SU-DHL-6 (cell line): ENCODE data around the gene ELMO3.

ENCODE experiments used
- H2AFZ ChIP-seq: fragments of 200-600 bp; sonication (generic); 2 replicates; pipeline ENCODE4 v1.6.1; 2014; ENCODE audit warnings: low read depth, mild to moderate bottlenecking, moderate library complexity, mixed read lengths, antibody characterized with exemption, low read length; ENCODE audit not compliant: severe bottlenecking
- H3F3A ChIP-seq: fragments of 200-600 bp; shearing (Covaris generic); 2 replicates; pipeline ENCODE4 v1.6.0; 2016; ENCODE audit warnings: antibody characterized with exemption, mild to moderate bottlenecking; ENCODE audit not compliant: insufficient read depth
- H3K27ac ChIP-seq: fragments of 200-600 bp; sonication (generic); 2 replicates; pipeline ENCODE4 v1.5.1; 2016; ENCODE audit warnings: low read depth, mild to moderate bottlenecking, low read length, moderate library complexity, mixed read lengths
- H3K27me3 ChIP-seq: fragments of 200-600 bp; sonication (generic), shearing (Covaris generic); 2 replicates; pipeline ENCODE4 v1.6.0; 2014; ENCODE audit warnings: mild to moderate bottlenecking, low read length
- H3K36me3 ChIP-seq: fragments of 200-600 bp; sonication (generic); 2 replicates; pipeline ENCODE4 v1.6.1; 2014; ENCODE audit warnings: mild to moderate bottlenecking, low read length, mixed read lengths
- H3K4me2 ChIP-seq: fragments of 300-600, 200-600 bp; shearing (Covaris generic), sonication (generic); 2 replicates; pipeline ENCODE4 v1.6.0; 2014; ENCODE audit warnings: low read length, low read depth, mild to moderate bottlenecking; ENCODE audit not compliant: poor library complexity, severe bottlenecking
- H3K4me3 ChIP-seq: fragments of 200-600 bp; sonication (generic); 2 replicates; pipeline ENCODE4 v1.5.1; 2014; ENCODE audit warnings: antibody characterized with exemption, low read length, mild to moderate bottlenecking, mixed read lengths; ENCODE audit not compliant: insufficient read depth, poor library complexity, severe bottlenecking
- H3K79me2 ChIP-seq: fragments of 200-600 bp; sonication (generic); 2 replicates; pipeline ENCODE4 v1.6.1; 2014; ENCODE audit warnings: mild to moderate bottlenecking, low read length, moderate library complexity; ENCODE audit not compliant: insufficient read depth
- H3K9ac ChIP-seq: fragments of 200-600 bp; sonication (generic); 2 replicates; pipeline ENCODE4 v1.7.0; 2014; ENCODE audit warnings: mild to moderate bottlenecking, low read length
- H3K9me2 ChIP-seq: fragments of 200-600 bp; sonication (generic); replicated peaks from 2 replicates; pipeline ENCODE4 v1.6.1; 2014; ENCODE audit warnings: low read length; ENCODE audit not compliant: insufficient read depth
- H3K9me3 ChIP-seq: fragments of 200-600 bp; sonication (generic); 2 replicates; pipeline ENCODE4 v1.6.1; 2014; ENCODE audit warnings: low read length, mixed read lengths; ENCODE audit not compliant: insufficient read depth
- H4K20me1 ChIP-seq: fragments of 200-600 bp; sonication (generic); 2 replicates; pipeline ENCODE4 v1.6.1; 2014; ENCODE audit warnings: low read depth, mild to moderate bottlenecking, antibody characterized with exemption, low read length, moderate library complexity, mixed read lengths
- CTCF ChIP-seq: fragments of 200-600 bp; sonication (generic); IDR thresholded peaks from one replicate; pipeline ENCODE4 v1.5.1; 2017; ENCODE audit warnings: antibody characterized with exemption, mild to moderate bottlenecking, low read length, moderate library complexity; ENCODE audit not compliant: insufficient read depth, poor library complexity, severe bottlenecking
- EZH2phosphoT487 ChIP-seq: fragments of 200-600 bp; sonication (generic), shearing (Covaris generic); conservative IDR thresholded peaks from 2 replicates; pipeline ENCODE4 v1.6.1; 2018; ENCODE audit warnings: mild to moderate bottlenecking, antibody characterized with exemption, low read length, moderate library complexity, mixed read lengths

Gene ELMO3

GRCh38 chr16:67157892-67158635, 40.9 kb upstream of the ELMO3 start:
- Histone ChIP-seq H2AFZ (no peak overlapping the region), H3K27ac (no peak overlapping the region), H3K27me3 (no peaks in the 10 kb centered on the region), H4K20me1 (no peaks in the 10 kb centered on the region), H3K9me3 (no peaks in the 10 kb centered on the region), H3K4me3 (no peak overlapping the region), H3K79me2 (no peaks in the 10 kb centered on the region), H3K9ac (no peak overlapping the region), H3K9me2 (no peaks in the 10 kb centered on the region), H3K4me2 (peak overlapping the region; percentile 78), H3K36me3 (no peaks in the 10 kb centered on the region), H3F3A (peaks cover 16% of the 10 kb centered on the region)
- TF ChIP-seq EZH2phosphoT487 (no peak), CTCF (no peak)

DNA sequence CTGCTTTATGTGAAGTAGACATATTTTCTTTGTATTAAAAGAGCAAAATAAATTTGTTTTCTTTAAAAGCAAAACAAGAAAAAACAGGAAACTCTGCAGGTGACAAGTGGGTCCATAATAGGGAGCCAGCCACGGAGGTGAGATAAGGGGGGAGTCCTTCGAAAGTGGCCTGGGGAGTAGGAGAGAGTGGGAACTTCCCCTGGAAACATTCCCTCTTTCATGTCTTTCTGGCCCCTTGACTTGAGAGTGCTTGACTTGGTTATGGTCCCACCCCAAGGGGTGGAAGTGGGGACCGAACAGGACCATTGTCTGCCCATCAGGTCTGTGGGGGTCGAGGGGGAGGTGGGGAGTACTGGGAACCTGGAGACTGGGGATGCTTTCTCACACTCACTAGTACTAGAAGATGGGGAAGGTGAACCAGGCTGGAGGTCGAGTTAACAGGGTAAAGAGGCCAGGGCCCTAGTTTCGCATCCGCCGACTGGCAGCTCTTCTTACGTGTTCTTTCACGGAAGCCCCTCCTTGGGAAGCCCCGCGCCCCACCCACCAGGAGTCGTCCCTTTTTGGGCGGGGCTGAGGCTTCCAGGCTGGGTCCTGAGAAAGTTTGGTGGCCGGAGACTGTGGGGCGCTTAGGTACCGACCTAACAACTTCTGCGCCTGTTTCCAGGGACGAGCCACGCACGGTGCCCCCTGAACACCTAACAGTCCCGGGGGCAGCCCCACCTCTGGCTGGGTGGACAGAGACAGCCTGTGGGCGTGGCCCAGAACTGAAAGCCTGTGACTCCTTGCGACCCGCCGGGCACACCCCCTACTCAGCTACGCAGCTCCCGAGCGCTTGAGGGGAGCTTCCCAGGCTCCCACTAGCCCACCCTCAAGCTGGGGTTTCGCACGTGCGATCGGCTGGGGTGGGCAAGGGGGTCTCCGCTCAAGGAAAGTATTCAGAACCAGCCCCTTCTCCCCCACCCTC, 40.0 kb upstream of the ELMO3 start:
- peaks cover 16% of the 10 kb centered on the region for H3F3A ChIP-seq
- peak overlapping the region; percentile 83 for H3K9ac ChIP-seq
- no peaks in the 10 kb centered on the region for H3K9me2 ChIP-seq
- no peaks in the 10 kb centered on the region for H3K27me3 ChIP-seq
- no peaks in the 10 kb centered on the region for H3K36me3 ChIP-seq
- no peaks in the 10 kb centered on the region for H3K9me3 ChIP-seq
- no peak for TF ChIP-seq EZH2phosphoT487
- TF ChIP-seq CTCF = no peak
- H3K79me2 ChIP-seq = no peaks in the 10 kb centered on the region
- no peaks in the 10 kb centered on the region for H4K20me1 ChIP-seq
- H3K4me3 ChIP-seq = peak overlapping the region; percentile 88
- peak overlapping the region; percentile 78 for H3K4me2 ChIP-seq
- H3K27ac ChIP-seq = no peak overlapping the region
- H2AFZ ChIP-seq = peak overlapping the region; percentile 84

- Histone ChIP-seq H4K20me1 (no peaks in the 10 kb centered on the region), H3K79me2 (no peaks in the 10 kb centered on the region), H3K9me2 (no peaks in the 10 kb centered on the region), H3K27ac (no peak overlapping the region), H3F3A (peaks cover 16% of the 10 kb centered on the region), H2AFZ (no peak overlapping the region), H3K4me2 (peak overlapping the region; percentile 78), H3K27me3 (no peaks in the 10 kb centered on the region), H3K4me3 (no peak overlapping the region), H3K36me3 (no peaks in the 10 kb centered on the region), H3K9ac (no peak overlapping the region), H3K9me3 (no peaks in the 10 kb centered on the region)
- no peak for TF ChIP-seq EZH2phosphoT487
- no peak for TF ChIP-seq CTCF
These were observed 37.3 kb upstream of the ELMO3 start for GRCh38 chr16:67161595-67162058.
